Measurements from ENCODE around the gene ZFHX3.
A peak's percentile ranks its signal among the peaks of the same experiment; 100 is the strongest.
"Not testable (repeated sequence)": the region's sequence is repeated elsewhere in the genome, so short reads cannot be mapped to it uniquely, and the experiment has no call there.

Gene ZFHX3

GRCh38 chr16:73047536-73048291, at the start of gene ZFHX3:
ZFHX3 (minus strand) TSS chr16:73048128; CDS start chr16:72960145, 87,983 bp downstream.
- in situ Hi-C loops (cut with HindIII; ENCODE audit: low pct_ligation_motif_present, low pct_unique_long_range_greater_than_20kb, low sequenced_read_pairs), result no loop called here
- DNase-seq, result peak; percentile 75

GRCh38 chr16:73096510-73096909, 48.6 kb upstream of the ZFHX3 start:
- DNase-seq, result no peak
- in situ Hi-C loops (cut with HindIII; ENCODE audit: low pct_ligation_motif_present, low pct_unique_long_range_greater_than_20kb, low sequenced_read_pairs), result no loop called here

GRCh38 chr16:73095885-73096421, 48.0 kb upstream of the ZFHX3 start:
- no peak for DNase-seq
- in situ Hi-C loops (cut with HindIII; ENCODE audit: low pct_ligation_motif_present, low pct_unique_long_range_greater_than_20kb, low sequenced_read_pairs), result no loop called here

- in situ Hi-C loops (cut with HindIII; ENCODE audit: low pct_ligation_motif_present, low pct_unique_long_range_greater_than_20kb, low sequenced_read_pairs), result no loop called here
- DNase-seq, result no peak
These were observed 47.4 kb upstream of the ZFHX3 start for GRCh38 chr16:73095142-73095820.

GRCh38 chr16:73094371-73094770, 46.4 kb upstream of the ZFHX3 start:
- DNase-seq, result no peak
- in situ Hi-C loops (cut with HindIII; ENCODE audit: low pct_ligation_motif_present, low pct_unique_long_range_greater_than_20kb, low sequenced_read_pairs), result no loop called here

GRCh38 chr16:73093146-73094144, 45.5 kb upstream of the ZFHX3 start:
- in situ Hi-C loops (cut with HindIII; ENCODE audit: low pct_ligation_motif_present, low pct_unique_long_range_greater_than_20kb, low sequenced_read_pairs), result no loop called here
- no peak for DNase-seq

GRCh38 chr16:73092236-73092781, 44.4 kb upstream of the ZFHX3 start:
- in situ Hi-C loops (cut with HindIII; ENCODE audit: low pct_ligation_motif_present, low pct_unique_long_range_greater_than_20kb, low sequenced_read_pairs), result no loop called here
- DNase-seq, result no peak

GRCh38 chr16:73091174-73091573, 43.2 kb upstream of the ZFHX3 start:
- no peak for DNase-seq
- in situ Hi-C loops (cut with HindIII; ENCODE audit: low pct_ligation_motif_present, low pct_unique_long_range_greater_than_20kb, low sequenced_read_pairs), result no loop called here

GRCh38 chr16:73089420-73089819, 41.5 kb upstream of the ZFHX3 start:
- in situ Hi-C loops (cut with HindIII; ENCODE audit: low pct_ligation_motif_present, low pct_unique_long_range_greater_than_20kb, low sequenced_read_pairs), result no loop called here
- DNase-seq, result no peak

- no peak for DNase-seq
- in situ Hi-C loops (cut with HindIII; ENCODE audit: low pct_ligation_motif_present, low pct_unique_long_range_greater_than_20kb, low sequenced_read_pairs), result no loop called here
These were observed 38.2 kb upstream of the ZFHX3 start for GRCh38 chr16:73086108-73086507.

- DNase-seq, result peak; percentile 23
- in situ Hi-C loops (cut with HindIII; ENCODE audit: low pct_ligation_motif_present, low pct_unique_long_range_greater_than_20kb, low sequenced_read_pairs), result no loop called here
These were observed 35.3 kb upstream of the ZFHX3 start for GRCh38 chr16:73083271-73083670.

GRCh38 chr16:73082634-73083051, 34.7 kb upstream of the ZFHX3 start:
- in situ Hi-C loops (cut with HindIII; ENCODE audit: low pct_ligation_motif_present, low pct_unique_long_range_greater_than_20kb, low sequenced_read_pairs), result not testable (repeated sequence)
- peak; percentile 16 for DNase-seq

GRCh38 chr16:73080931-73081330, 33.0 kb upstream of the ZFHX3 start:
- in situ Hi-C loops (cut with HindIII; ENCODE audit: low pct_ligation_motif_present, low pct_unique_long_range_greater_than_20kb, low sequenced_read_pairs), result no loop called here
- no peak for DNase-seq

- no peak for DNase-seq
- in situ Hi-C loops (cut with HindIII; ENCODE audit: low pct_ligation_motif_present, low pct_unique_long_range_greater_than_20kb, low sequenced_read_pairs), result no loop called here
These were observed 28.4 kb upstream of the ZFHX3 start for GRCh38 chr16:73076324-73076810.

- DNase-seq, result no peak
- in situ Hi-C loops (cut with HindIII; ENCODE audit: low pct_ligation_motif_present, low pct_unique_long_range_greater_than_20kb, low sequenced_read_pairs), result no loop called here
These were observed 26.5 kb upstream of the ZFHX3 start for GRCh38 chr16:73074382-73074781.

GRCh38 chr16:73072051-73072450, 24.1 kb upstream of the ZFHX3 start:
- in situ Hi-C loops (cut with HindIII; ENCODE audit: low pct_ligation_motif_present, low pct_unique_long_range_greater_than_20kb, low sequenced_read_pairs), result not testable (repeated sequence)

GRCh38 chr16:73071131-73071940, 23.4 kb upstream of the ZFHX3 start:
- peak; percentile 16 for DNase-seq
- in situ Hi-C loops (cut with HindIII; ENCODE audit: low pct_ligation_motif_present, low pct_unique_long_range_greater_than_20kb, low sequenced_read_pairs), result no loop called here

More at GRCh38 chr16:73072051-73072450, 24.1 kb upstream of the ZFHX3 start:
- not testable (repeated sequence) for DNase-seq

All from ACHN (cell line).